A549 (cell line): ENCODE data around the gene PRKAR1B.

Source experiments
- CTCF ChIP-seq: fragments of >200 bp; sonication (Bioruptor Twin); formaldehyde crosslinking; IDR thresholded peaks from 3 replicates; pipeline ENCODE4 v1.5.1; 2016
- EP300 ChIP-seq, 2 experiments: fragments of >200 bp; sonication (Bioruptor Twin); formaldehyde crosslinking; IDR thresholded peaks; 2 replicates in 1 of 2; 3 replicates in 1 of 2; pipeline ENCODE4 v1.6.1; 2016 to 2017
- HEYL ChIP-seq: fragments of 250-450 bp; sonication (Bioruptor Pico); IDR thresholded peaks from 2 replicates; pipeline ENCODE4 v1.8.0; 2021; ENCODE audit warnings: mild to moderate bottlenecking, moderate library complexity
- MAX ChIP-seq: IDR thresholded peaks from 2 replicates; pipeline ENCODE4 v1.6.1; 2012
- PBX3 ChIP-seq: IDR thresholded peaks from 2 replicates; pipeline ENCODE4 v1.6.1; 2012
- POLR2A ChIP-seq: IDR thresholded peaks from 2 replicates; pipeline ENCODE4 v1.6.1; 2012; ENCODE audit warnings: mild to moderate bottlenecking, low read length
- REST ChIP-seq: fragments of 200-600 bp; sonication (generic); IDR thresholded peaks from 2 replicates; pipeline ENCODE4 v1.6.1; 2016; ENCODE audit warnings: antibody characterized with exemption, mild to moderate bottlenecking, moderate library complexity
- RFX5 ChIP-seq: fragments of 450-650 bp; IDR thresholded peaks from 2 replicates; pipeline ENCODE4 v1.7.1; 2014; ENCODE audit warnings: antibody characterized with exemption, mild to moderate bottlenecking, moderate library complexity
- USF2 ChIP-seq: fragments of 450-650 bp; IDR thresholded peaks from 2 replicates; pipeline ENCODE4 v1.6.1; 2014; ENCODE audit warnings: antibody characterized with exemption

GRCh38 chr7:651032-651728, 75.9 kb downstream of the PRKAR1B start:
- TF ChIP-seq CTCF: no peak
- no peak for TF ChIP-seq USF2
- no peak for TF ChIP-seq RFX5
- TF ChIP-seq PBX3: no peak
- no peak for TF ChIP-seq POLR2A
- no peak for TF ChIP-seq REST
- TF ChIP-seq EP300 (IDR thresholded peaks at IDR 0.05): no peak
- no peak for TF ChIP-seq HEYL (CRISPR knock-in tag)
- TF ChIP-seq MAX: no peak
